HG02970 (cell line): ENCODE data around the gene GAL.

ENCODE experiments used
- ATAC-seq: cut with Tn5 transposase; IDR thresholded peaks from one replicate; pipeline ENCODE4 v1.9.1; 2021; ENCODE audit warnings: mild to moderate bottlenecking, moderate library complexity, moderate number of reproducible peaks; ENCODE audit not compliant: unreplicated experiment, low FRiP score

Gene GAL

GRCh38 chr11:68678031-68678441, 6.3 kb upstream of the GAL start:
- ATAC-seq = no peak

- ATAC-seq = no peak
Observed at GRCh38 chr11:68680541-68681231, 3.7 kb upstream of the GAL start.

- ATAC-seq = no peak
Observed at GRCh38 chr11:68682531-68682961, 1.8 kb upstream of the GAL start.

- ATAC-seq = no peak
Observed at GRCh38 chr11:68683121-68683520, 1.2 kb upstream of the GAL start.

GRCh38 chr11:68683536-68684384, 584 bp upstream of the GAL start:
- no peak for ATAC-seq

GRCh38 chr11:68685656-68686380, 1.5 kb downstream of the GAL start:
- no peak for ATAC-seq

- ATAC-seq = no peak
Observed at GRCh38 chr11:68686486-68686885, 2.1 kb downstream of the GAL start.

GRCh38 chr11:68687311-68687710, 3.0 kb downstream of the GAL start:
- no peak for ATAC-seq

GRCh38 chr11:68687986-68688385, 3.6 kb downstream of the GAL start:
- ATAC-seq = no peak

GRCh38 chr11:68688881-68689280, 4.5 kb downstream of the GAL start:
- no peak for ATAC-seq

- no peak for ATAC-seq
Observed at GRCh38 chr11:68689737-68690625, 5.6 kb downstream of the GAL start.

- ATAC-seq = no peak
Observed at GRCh38 chr11:68690671-68691401, 6.5 kb downstream of the GAL start.

GRCh38 chr11:68691402-68691784, 7.0 kb downstream of the GAL start:
- no peak for ATAC-seq

GRCh38 chr11:68692115-68692514, 7.8 kb downstream of the GAL start:
- ATAC-seq = no peak

- ATAC-seq = no peak
Observed at GRCh38 chr11:68692871-68693483, 8.6 kb downstream of the GAL start.

- no peak for ATAC-seq
Observed at GRCh38 chr11:68693484-68693882, 9.1 kb downstream of the GAL start.

GRCh38 chr11:68694431-68695297, 10.3 kb downstream of the GAL start:
- no peak for ATAC-seq

- no peak for ATAC-seq
Observed at GRCh38 chr11:68695531-68695930, 11.2 kb downstream of the GAL start.
